Muscle layer of colon (tissue), 2 donors: ENCODE results near the gene PTPRO.

Source experiments
- H3K27ac ChIP-seq: one replicate; pipeline ENCODE4 v1.7.0; 2013; ENCODE audit warnings: low read depth, mild to moderate bottlenecking, low read length, moderate library complexity
- H3K27me3 ChIP-seq, 2 donors: one replicate each; pipeline ENCODE4 v1.7.0; 2013; ENCODE audit warnings: low read length in 2 of 2, mild to moderate bottlenecking in 2 of 2; ENCODE audit not compliant: insufficient read depth in 2 of 2, control insufficient read depth in 1 of 2
- H3K36me3 ChIP-seq: one replicate; pipeline ENCODE4 v1.7.0; 2013; ENCODE audit warnings: mild to moderate bottlenecking, low read length; ENCODE audit not compliant: insufficient read depth
- H3K4me1 ChIP-seq: one replicate; pipeline ENCODE4 v1.7.0; 2013; ENCODE audit warnings: mild to moderate bottlenecking, low read length; ENCODE audit not compliant: insufficient read depth
- H3K4me3 ChIP-seq, 2 donors: one replicate each; pipeline ENCODE4 v1.7.0; 2013; ENCODE audit warnings: low read length in 2 of 2, low read depth in 1 of 2, mild to moderate bottlenecking in 1 of 2, moderate library complexity in 1 of 2
- H3K9ac ChIP-seq: one replicate; pipeline ENCODE4 v1.7.0; 2013; ENCODE audit warnings: low read length
- H3K9me3 ChIP-seq: one replicate; pipeline ENCODE4 v1.7.0; 2013; ENCODE audit warnings: mild to moderate bottlenecking, low read length
- donor health status: abdominal sarcoma.
- donor health status: Adenocarcinoma of cecum.

Gene PTPRO

GRCh38 chr12:15527201-15528080 lies 205.1 kb downstream of the PTPRO start:
- Histone ChIP-seq H3K27me3 (no peaks in the 10 kb centered on the region), H3K4me1 (no peaks in the 10 kb centered on the region), H3K36me3 (no peaks in the 10 kb centered on the region), H3K27ac (no peak overlapping the region), H3K9ac (no peak overlapping the region), H3K4me3 (no peak overlapping the region), H3K9me3 (peaks cover 4% of the 10 kb centered on the region)

- Histone ChIP-seq H3K27me3 (no peaks in the 10 kb centered on the region), H3K4me3 (no peak overlapping the region), H3K36me3 (no peaks in the 10 kb centered on the region), H3K9me3 (peaks cover 4% of the 10 kb centered on the region), H3K9ac (no peak overlapping the region), H3K4me1 (no peaks in the 10 kb centered on the region), H3K27ac (no peak overlapping the region)
These were observed 206.4 kb downstream of the PTPRO start for GRCh38 chr12:15528666-15529065.

DNA sequence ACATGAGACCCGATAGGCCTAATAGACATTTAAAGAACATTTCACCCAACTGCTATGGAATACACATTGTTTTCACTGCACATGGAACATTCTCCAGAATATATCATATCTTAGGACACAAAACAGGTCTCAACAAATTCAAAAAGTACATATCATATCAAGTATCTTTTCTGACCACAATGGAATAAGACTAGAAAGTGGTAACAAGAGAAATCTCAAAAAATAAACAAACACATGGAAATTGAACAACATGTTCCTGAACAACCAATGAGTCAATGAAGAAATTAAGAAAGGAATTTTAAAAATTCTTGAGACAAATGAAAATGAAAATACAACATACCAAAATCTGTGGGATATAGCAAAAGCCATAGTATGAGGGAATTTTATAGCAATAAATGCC lies 208.1 kb downstream of the PTPRO start:
- Histone ChIP-seq H3K27me3 (no peaks in the 10 kb centered on the region), H3K4me1 (no peaks in the 10 kb centered on the region), H3K36me3 (no peaks in the 10 kb centered on the region), H3K9me3 (peaks cover 4% of the 10 kb centered on the region), H3K9ac (no peak overlapping the region), H3K4me3 (no peak overlapping the region), H3K27ac (no peak overlapping the region)

GRCh38 chr12:15532364-15532977 lies 210.2 kb downstream of the PTPRO start:
- Histone ChIP-seq H3K4me1 (no peaks in the 10 kb centered on the region), H3K27ac (no peak overlapping the region), H3K4me3 (no peak overlapping the region), H3K9me3 (peaks cover 4% of the 10 kb centered on the region), H3K36me3 (no peaks in the 10 kb centered on the region), H3K27me3 (no peaks in the 10 kb centered on the region), H3K9ac (no peak overlapping the region)

GRCh38 chr12:15534322-15534721 lies 212.0 kb downstream of the PTPRO start:
- no peak overlapping the region for H3K9ac ChIP-seq
- no peaks in the 10 kb centered on the region for H3K27me3 ChIP-seq
- H3K36me3 ChIP-seq = no peaks in the 10 kb centered on the region
- no peak overlapping the region for H3K27ac ChIP-seq
- no peaks in the 10 kb centered on the region for H3K4me1 ChIP-seq
- H3K4me3 ChIP-seq = no peak overlapping the region
- H3K9me3 ChIP-seq = no peaks in the 10 kb centered on the region

GRCh38 chr12:15534874-15535273 lies 212.6 kb downstream of the PTPRO start:
- Histone ChIP-seq H3K4me1 (no peaks in the 10 kb centered on the region), H3K27ac (no peak overlapping the region), H3K36me3 (no peaks in the 10 kb centered on the region), H3K4me3 (no peak overlapping the region), H3K27me3 (no peaks in the 10 kb centered on the region), H3K9me3 (no peaks in the 10 kb centered on the region), H3K9ac (no peak overlapping the region)

GRCh38 chr12:15535352-15535781 lies 213.1 kb downstream of the PTPRO start:
- Histone ChIP-seq H3K27me3 (no peaks in the 10 kb centered on the region), H3K9me3 (no peaks in the 10 kb centered on the region), H3K27ac (no peak overlapping the region), H3K4me3 (no peak overlapping the region), H3K9ac (no peak overlapping the region), H3K4me1 (peaks cover 1% of the 10 kb centered on the region), H3K36me3 (no peaks in the 10 kb centered on the region)

- H3K27ac ChIP-seq = no peak overlapping the region
- H3K9ac ChIP-seq = no peak overlapping the region
- no peak overlapping the region for H3K4me3 ChIP-seq
- H3K9me3 ChIP-seq = no peaks in the 10 kb centered on the region
- H3K36me3 ChIP-seq = no peaks in the 10 kb centered on the region
- H3K27me3 ChIP-seq = no peaks in the 10 kb centered on the region
- H3K4me1 ChIP-seq = peaks cover 5% of the 10 kb centered on the region
These were observed 214.1 kb downstream of the PTPRO start for GRCh38 chr12:15536446-15536845.

- H3K9ac ChIP-seq = no peak overlapping the region
- H3K4me3 ChIP-seq = no peak overlapping the region
- no peaks in the 10 kb centered on the region for H3K27me3 ChIP-seq
- no peaks in the 10 kb centered on the region for H3K9me3 ChIP-seq
- H3K36me3 ChIP-seq = no peaks in the 10 kb centered on the region
- no peak overlapping the region for H3K27ac ChIP-seq
- H3K4me1 ChIP-seq = peaks cover 5% of the 10 kb centered on the region
These were observed 216.6 kb downstream of the PTPRO start for GRCh38 chr12:15538881-15539280.

GRCh38 chr12:15540005-15540404 lies 217.7 kb downstream of the PTPRO start:
- Histone ChIP-seq H3K4me1 (peaks cover 5% of the 10 kb centered on the region), H3K27me3 (no peaks in the 10 kb centered on the region), H3K36me3 (no peaks in the 10 kb centered on the region), H3K4me3 (no peak overlapping the region), H3K27ac (no peak overlapping the region), H3K9ac (no peak overlapping the region), H3K9me3 (no peaks in the 10 kb centered on the region)

DNA sequence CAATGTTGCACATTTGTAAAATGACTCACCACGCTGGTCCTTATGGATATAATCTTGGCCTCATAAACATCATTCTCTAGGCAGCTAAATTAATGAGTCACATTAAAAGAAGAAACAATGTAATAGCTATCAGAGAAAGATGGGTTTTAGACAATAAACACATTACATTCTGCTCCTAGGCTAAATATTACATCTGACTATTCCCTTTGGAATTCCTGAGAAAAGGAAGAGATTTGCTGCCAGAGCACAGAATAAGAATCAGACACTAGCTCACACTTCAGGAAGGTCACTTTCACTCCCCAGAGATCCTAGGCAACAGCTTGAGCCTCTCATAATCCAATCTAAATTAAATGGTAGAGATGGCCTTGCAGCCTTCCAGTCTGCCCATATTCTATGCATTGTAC lies 218.2 kb downstream of the PTPRO start:
- no peak overlapping the region for H3K9ac ChIP-seq
- H3K4me1 ChIP-seq = peaks cover 5% of the 10 kb centered on the region
- H3K27me3 ChIP-seq = no peaks in the 10 kb centered on the region
- no peak overlapping the region for H3K4me3 ChIP-seq
- no peaks in the 10 kb centered on the region for H3K9me3 ChIP-seq
- no peak overlapping the region for H3K27ac ChIP-seq
- no peaks in the 10 kb centered on the region for H3K36me3 ChIP-seq
